Colonic mucosa (tissue), 4 donors: ENCODE results near the gene VPS37C. TPM values are rescaled to one million over a fixed set of nuclear protein-coding genes. Genes with fewer than 3 reads are reported as not detected.

ENCODE experiments used
- DNase-seq: peaks from one replicate; pipeline ENCODE4 v3.0.0-alpha.2; 2020
- H3K27ac ChIP-seq: fragments of 200-600 bp; one replicate; pipeline ENCODE4 v1.8.0; 2021
- H3K27me3 ChIP-seq: fragments of 200-600 bp; one replicate; pipeline ENCODE4 v1.8.0; 2021
- H3K36me3 ChIP-seq: fragments of 200-600 bp; one replicate; pipeline ENCODE4 v1.8.0; 2021
- H3K4me1 ChIP-seq: fragments of 200-600 bp; one replicate; pipeline ENCODE4 v1.8.0; 2021; ENCODE audit warnings: mild to moderate bottlenecking
- H3K4me3 ChIP-seq: fragments of 200-600 bp; one replicate; pipeline ENCODE4 v1.8.0; 2021
- H3K9ac ChIP-seq, 2 donors: one replicate each; pipeline ENCODE4 v1.7.0; 2013; ENCODE audit warnings: control low read depth in 2 of 2, low read depth in 2 of 2, low read length in 2 of 2
- H3K9me3 ChIP-seq: fragments of 200-600 bp; one replicate; pipeline ENCODE4 v1.8.0; 2021
- intact Hi-C: fragments of 100-400 bp; cut with DNase I; formaldehyde crosslinking; loops from one replicate; pipeline ENCODE4 v1.14.1; 2022
- total RNA-seq, 2 donors: library from RNA; stranded (reverse); fragmentation: NEBNext Ultra II Directional in 1 of 2; extraction: Animal tissue kit (Norgen Biotek cat#: 25700) in 1 of 2; gene quantifications; one replicate each; pipeline ENCODE4 v1.2.1, GENCODE V29; 2021
- TF ChIP-seq, protein P1 (sequence below): fragments of 200-600 bp; IDR thresholded peaks from one replicate; pipeline ENCODE4 v1.8.0; 2022; ENCODE audit warnings: antibody characterized with exemption, mild to moderate bottlenecking
- donor health status: healthy.
- donor health status: DM: no; HTN: no; CAD: no.
- donor health status: DM: no; HTN: no; CAD: no.

VPS37C gene
- total RNA-seq, 2 donors from 2014 or later = 26.8 to 35.4 TPM

DNA sequence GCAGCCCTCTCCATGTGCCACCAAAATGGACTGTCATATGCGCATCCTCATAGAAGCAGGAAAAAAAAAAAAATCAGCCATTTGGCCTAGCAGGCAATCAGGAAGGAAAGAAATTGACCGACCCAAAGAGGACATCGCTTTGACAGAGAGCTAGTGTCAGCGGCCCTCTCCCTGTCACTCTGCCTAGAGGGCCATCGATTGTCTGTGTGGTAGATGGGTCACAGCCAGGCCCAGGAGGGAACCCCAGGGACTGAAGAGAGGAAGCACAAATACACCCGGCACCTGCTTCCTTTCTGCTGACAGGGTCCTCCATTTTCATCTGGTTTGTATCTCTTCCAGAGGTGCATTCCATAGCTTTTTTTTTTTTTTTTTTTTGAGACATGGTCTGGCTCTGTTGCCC is 21.8 kb downstream of the VPS37C start:
- Histone ChIP-seq H3K9ac (no peak overlapping the region), H3K9me3 (no peaks in the 10 kb centered on the region), H3K4me1 (peaks cover 4% of the 10 kb centered on the region), H3K36me3 (no peaks in the 10 kb centered on the region), H3K4me3 (no peak overlapping the region), H3K27me3 (no peaks in the 10 kb centered on the region), H3K27ac (no peak overlapping the region)
- TF ChIP-seq, protein P1, sequence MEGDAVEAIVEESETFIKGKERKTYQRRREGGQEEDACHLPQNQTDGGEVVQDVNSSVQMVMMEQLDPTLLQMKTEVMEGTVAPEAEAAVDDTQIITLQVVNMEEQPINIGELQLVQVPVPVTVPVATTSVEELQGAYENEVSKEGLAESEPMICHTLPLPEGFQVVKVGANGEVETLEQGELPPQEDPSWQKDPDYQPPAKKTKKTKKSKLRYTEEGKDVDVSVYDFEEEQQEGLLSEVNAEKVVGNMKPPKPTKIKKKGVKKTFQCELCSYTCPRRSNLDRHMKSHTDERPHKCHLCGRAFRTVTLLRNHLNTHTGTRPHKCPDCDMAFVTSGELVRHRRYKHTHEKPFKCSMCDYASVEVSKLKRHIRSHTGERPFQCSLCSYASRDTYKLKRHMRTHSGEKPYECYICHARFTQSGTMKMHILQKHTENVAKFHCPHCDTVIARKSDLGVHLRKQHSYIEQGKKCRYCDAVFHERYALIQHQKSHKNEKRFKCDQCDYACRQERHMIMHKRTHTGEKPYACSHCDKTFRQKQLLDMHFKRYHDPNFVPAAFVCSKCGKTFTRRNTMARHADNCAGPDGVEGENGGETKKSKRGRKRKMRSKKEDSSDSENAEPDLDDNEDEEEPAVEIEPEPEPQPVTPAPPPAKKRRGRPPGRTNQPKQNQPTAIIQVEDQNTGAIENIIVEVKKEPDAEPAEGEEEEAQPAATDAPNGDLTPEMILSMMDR = no peak
- no peak for DNase-seq
- intact Hi-C loops = no loop called here

DNA sequence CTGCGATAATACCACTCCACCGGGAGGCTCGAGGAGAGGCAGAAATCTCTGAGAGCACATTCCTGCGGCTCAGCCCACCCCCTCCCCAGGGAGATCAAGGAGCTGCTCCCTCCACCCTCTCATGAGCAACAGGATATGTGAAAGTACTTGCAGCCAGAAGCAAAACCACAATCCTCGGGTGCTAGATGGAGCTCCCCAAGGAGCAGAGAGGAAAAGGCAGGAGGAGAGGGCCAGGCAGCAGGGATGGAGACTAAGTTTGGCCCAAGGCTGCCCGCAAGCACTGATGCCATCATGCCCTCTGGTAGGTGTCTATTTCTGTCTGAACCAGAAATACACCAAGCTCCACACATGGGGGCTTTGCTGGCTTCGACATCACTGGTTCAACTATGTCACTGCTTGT is 22.3 kb downstream of the VPS37C start:
- Histone ChIP-seq H3K36me3 (no peaks in the 10 kb centered on the region), H3K9ac (no peak overlapping the region), H3K4me1 (peaks cover 4% of the 10 kb centered on the region), H3K27ac (no peak overlapping the region), H3K27me3 (no peaks in the 10 kb centered on the region), H3K9me3 (no peaks in the 10 kb centered on the region), H3K4me3 (no peak overlapping the region)
- intact Hi-C loops = no loop called here
- no peak for DNase-seq
- TF ChIP-seq, protein P1 = no peak

DNA sequence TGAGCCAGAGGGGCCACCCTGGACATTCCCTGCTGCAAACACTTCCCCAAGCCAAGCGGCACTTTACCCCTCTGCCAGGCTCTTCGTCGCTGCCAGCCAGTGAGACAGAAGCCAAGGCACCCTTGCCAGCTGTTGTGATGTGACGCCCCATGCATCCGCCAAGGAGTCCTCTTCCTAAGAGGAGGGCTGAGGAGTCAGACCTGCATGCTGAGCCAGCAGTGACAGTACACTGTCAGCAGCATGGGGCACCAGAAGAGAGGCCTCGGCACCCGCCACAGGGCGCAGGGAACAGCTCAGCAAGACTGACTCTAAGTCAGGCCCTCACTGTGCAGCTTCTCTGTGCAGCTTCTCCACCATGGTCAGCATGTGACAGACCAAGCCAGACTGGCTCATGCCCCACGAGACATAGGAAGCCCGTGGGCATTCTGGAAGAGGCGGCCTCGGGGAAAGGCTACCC is 26.4 kb downstream of the VPS37C start:
- Histone ChIP-seq H3K9ac (no peak overlapping the region), H3K4me3 (no peak overlapping the region), H3K27me3 (no peaks in the 10 kb centered on the region), H3K36me3 (no peaks in the 10 kb centered on the region), H3K9me3 (no peaks in the 10 kb centered on the region), H3K27ac (no peak overlapping the region), H3K4me1 (peaks cover 3% of the 10 kb centered on the region)
- intact Hi-C loops = no loop called here
- TF ChIP-seq, protein P1 = no peak
- no peak for DNase-seq

DNA sequence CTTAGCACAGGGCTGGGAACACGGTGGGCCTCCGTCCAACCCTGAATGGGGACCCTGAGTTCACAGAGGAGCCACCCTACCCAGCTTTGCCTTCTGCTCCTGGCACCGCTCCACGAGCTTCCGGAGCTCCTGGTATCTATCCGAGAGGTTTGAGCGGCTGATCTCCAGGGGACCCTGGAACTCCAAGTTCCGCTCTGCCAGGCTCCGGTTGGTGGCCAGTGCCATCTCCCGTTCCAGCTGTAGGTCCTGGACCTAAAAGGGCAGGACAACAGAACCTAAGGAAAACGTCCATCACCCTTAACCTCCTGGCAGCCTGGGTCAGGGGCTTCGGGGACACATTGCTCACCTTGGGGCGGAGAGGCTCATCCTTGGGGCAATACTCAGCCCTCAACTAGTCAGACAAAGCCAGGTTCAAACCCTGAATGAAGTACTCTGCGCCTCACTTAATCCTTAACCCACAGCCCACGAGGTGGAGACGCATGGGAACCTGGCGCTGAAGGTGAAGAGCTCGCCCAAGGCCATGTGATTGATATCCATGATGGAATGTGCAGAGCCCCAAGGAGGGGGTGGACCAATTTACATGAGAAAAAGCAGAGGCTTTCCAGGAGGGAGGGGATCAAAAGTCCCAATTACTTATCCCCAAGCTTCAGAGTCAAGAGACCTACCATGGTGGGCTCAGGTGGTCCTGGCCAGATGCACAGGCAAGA is 27.1 kb downstream of the VPS37C start:
- H3K4me3 ChIP-seq = no peak overlapping the region
- DNase-seq = no peak
- TF ChIP-seq, protein P1 = no peak
- H3K36me3 ChIP-seq = no peaks in the 10 kb centered on the region
- intact Hi-C loops = no loop called here
- H3K4me1 ChIP-seq = peaks cover 7% of the 10 kb centered on the region
- no peaks in the 10 kb centered on the region for H3K27me3 ChIP-seq
- no peak overlapping the region for H3K9ac ChIP-seq
- H3K9me3 ChIP-seq = no peaks in the 10 kb centered on the region
- no peak overlapping the region for H3K27ac ChIP-seq

DNA sequence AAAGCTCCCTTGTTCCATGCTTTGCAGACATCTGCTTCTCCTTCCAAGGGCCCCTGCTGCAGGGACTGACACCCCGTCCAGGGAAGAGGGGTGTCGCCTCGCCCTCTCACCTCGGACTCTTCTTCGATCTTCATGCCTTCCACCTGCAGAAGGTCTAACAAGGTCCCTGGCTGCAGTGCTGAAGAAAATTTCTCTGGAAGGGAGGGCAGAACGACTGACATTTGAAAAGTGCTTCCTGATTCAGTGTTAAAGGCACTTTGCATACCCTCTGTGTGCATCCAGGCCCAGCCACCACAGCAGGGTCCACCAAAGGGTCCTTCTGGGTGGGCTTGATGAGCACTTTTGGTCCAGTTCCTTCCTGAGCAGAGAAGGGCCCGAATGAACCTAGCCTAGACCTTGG is 28.1 kb downstream of the VPS37C start:
- no peak overlapping the region for H3K9ac ChIP-seq
- H3K27me3 ChIP-seq = no peaks in the 10 kb centered on the region
- no peak overlapping the region for H3K27ac ChIP-seq
- peaks cover 7% of the 10 kb centered on the region for H3K4me1 ChIP-seq
- H3K36me3 ChIP-seq = no peaks in the 10 kb centered on the region
- no peak for DNase-seq
- no peaks in the 10 kb centered on the region for H3K9me3 ChIP-seq
- H3K4me3 ChIP-seq = no peak overlapping the region
- TF ChIP-seq, protein P1 = no peak
- intact Hi-C loops = no loop called here
